Activated T-helper 9 cell treated with anti-CD3 and anti-CD28 coated beads, Interleukin-2, amount 50 U/mL, for 16 hours (primary cell): ENCODE results near the gene HYAL2.
"Not testable (repeated sequence)": the region's sequence is repeated elsewhere in the genome, so short reads cannot be mapped to it uniquely, and the experiment has no call there.

Experiments used
- DNase-seq: peaks from one replicate; pipeline ENCODE4 v3.0.0-alpha.2; 2020; ENCODE audit warnings: low read depth

HYAL2 gene

GRCh38 chr3:50289130-50289529 lies 33.4 kb downstream of the HYAL2 start:
- DNase-seq: no peak

GRCh38 chr3:50288387-50289007 lies 34.0 kb downstream of the HYAL2 start:
- no peak for DNase-seq

- DNase-seq: no peak
Observed at GRCh38 chr3:50287262-50287661, 35.3 kb downstream of the HYAL2 start.

GRCh38 chr3:50286322-50287227 lies 36.0 kb downstream of the HYAL2 start:
- DNase-seq: no peak

GRCh38 chr3:50284121-50284520 lies 38.4 kb downstream of the HYAL2 start:
- DNase-seq: not testable (repeated sequence)

- no peak for DNase-seq
Observed at GRCh38 chr3:50279255-50280016, 43.1 kb downstream of the HYAL2 start.

- no peak for DNase-seq
Observed at GRCh38 chr3:50278880-50279224, 43.7 kb downstream of the HYAL2 start, which contains the start of gene LSMEM2. TSS of gene LSMEM2 (plus strand) at chr3:50279087. CDS start at chr3:50279114, 27 bp downstream.

GRCh38 chr3:50278123-50278879 lies 44.2 kb downstream of the HYAL2 start:
- no peak for DNase-seq

GRCh38 chr3:50276762-50277101 lies 45.8 kb downstream of the HYAL2 start:
- DNase-seq: no peak

GRCh38 chr3:50275996-50276761 lies 46.4 kb downstream of the HYAL2 start:
- DNase-seq: no peak

- DNase-seq: no peak
Observed at GRCh38 chr3:50275141-50275995, 47.2 kb downstream of the HYAL2 start.

- peak; percentile 52 for DNase-seq
Observed at GRCh38 chr3:50274371-50275104, 48.0 kb downstream of the HYAL2 start.

- DNase-seq: no peak
Observed at GRCh38 chr3:50273689-50274065, 48.9 kb downstream of the HYAL2 start.

GRCh38 chr3:50272911-50273688 lies 49.4 kb downstream of the HYAL2 start:
- peak; percentile 85 for DNase-seq

- not testable (repeated sequence) for DNase-seq
Observed at GRCh38 chr3:50272538-50272910, 50.0 kb downstream of the HYAL2 start.

GRCh38 chr3:50271314-50271936 lies 51.1 kb downstream of the HYAL2 start:
- DNase-seq: no peak

- no peak for DNase-seq
Observed at GRCh38 chr3:50270422-50271224, 51.9 kb downstream of the HYAL2 start.
